Gastroesophageal sphincter (tissue), 4 donors: ENCODE results near the gene C1orf74. TPM values are rescaled to one million over a fixed set of nuclear protein-coding genes. Genes with fewer than 3 reads are reported as not detected.

Experiments used
- ATAC-seq: fragments of 150-250 bp; one replicate; pipeline ENCODE4 v1.9.1; 2016; ENCODE audit warnings: mild to moderate bottlenecking, moderate library complexity
- H3K27ac ChIP-seq, 4 donors: fragments of 200-600 bp; sonication (generic) in 3 of 4; 1 replicate in 3 of 4; 2 replicates in 1 of 4; pipeline ENCODE4 v1.5.1; 2016 to 2019
- H3K27me3 ChIP-seq: fragments of 200-600 bp; sonication (generic); one replicate; pipeline ENCODE4 v1.5.1; 2019
- H3K36me3 ChIP-seq, 2 donors: fragments of 200-600 bp; sonication (generic); one replicate each; pipeline ENCODE4 v1.5.1; 2019; ENCODE audit warnings: control low read depth in 1 of 2
- H3K4me1 ChIP-seq, 3 donors: fragments of 200-600 bp; sonication (generic); 1 replicate in 2 of 3; 2 replicates in 1 of 3; pipeline ENCODE4 v1.5.1; 2016 to 2019; ENCODE audit warnings: control low read depth in 2 of 3
- H3K4me3 ChIP-seq, 2 donors: fragments of 200-600 bp; sonication (generic); one replicate each; pipeline ENCODE4 v1.5.1; 2019; ENCODE audit warnings: mild to moderate bottlenecking in 1 of 2, moderate library complexity in 1 of 2
- H3K9me3 ChIP-seq, 3 donors: fragments of 200-600 bp; sonication (generic); one replicate each; pipeline ENCODE4 v1.5.1; 2017 to 2019; ENCODE audit warnings: control low read depth in 2 of 3
- CTCF ChIP-seq, 4 experiments: fragments of 200-600 bp in 2 of 4; fragments of 450-650 bp in 2 of 4; sonication (generic) in 1 of 4; IDR thresholded peaks; one replicate each; pipeline ENCODE4 v1.5.1; 2017 to 2019; ENCODE audit warnings: antibody characterized with exemption in 4 of 4, mild to moderate bottlenecking in 2 of 4, moderate library complexity in 2 of 4
- EP300 ChIP-seq: sonication (generic); formaldehyde crosslinking; IDR thresholded peaks from one replicate; pipeline ENCODE4 v1.6.1; 2017; ENCODE audit warnings: antibody characterized with exemption, mild to moderate bottlenecking
- POLR2A ChIP-seq, 2 donors: fragments of 450-650 bp; IDR thresholded peaks; one replicate each; pipeline ENCODE4 v1.6.1; 2017; ENCODE audit warnings: antibody characterized with exemption in 2 of 2, mild to moderate bottlenecking in 2 of 2, moderate library complexity in 1 of 2
- POLR2AphosphoS5 ChIP-seq: sonication (generic); formaldehyde crosslinking; IDR thresholded peaks from one replicate; pipeline ENCODE4 v1.6.1; 2017; ENCODE audit warnings: antibody characterized with exemption
- WGBS, 2 donors: methylation state at CpG; one replicate each; pipeline ENCODE4 v1.1.5; 2018; ENCODE audit warnings: low coverage in 1 of 2; 5-methylcytosine and 5-hydroxymethylcytosine counted together
- total RNA-seq, 4 donors: library from RNA; depleted of rRNA; stranded (reverse); fragments of >200 nt; gene quantifications; one replicate each; pipeline ENCODE4 v1.1.0, GENCODE V29; 2016

C1orf74 gene
- total RNA-seq, 4 donors from 2014 or later: 0.64 to 1.3 (median 0.87) TPM

DNA sequence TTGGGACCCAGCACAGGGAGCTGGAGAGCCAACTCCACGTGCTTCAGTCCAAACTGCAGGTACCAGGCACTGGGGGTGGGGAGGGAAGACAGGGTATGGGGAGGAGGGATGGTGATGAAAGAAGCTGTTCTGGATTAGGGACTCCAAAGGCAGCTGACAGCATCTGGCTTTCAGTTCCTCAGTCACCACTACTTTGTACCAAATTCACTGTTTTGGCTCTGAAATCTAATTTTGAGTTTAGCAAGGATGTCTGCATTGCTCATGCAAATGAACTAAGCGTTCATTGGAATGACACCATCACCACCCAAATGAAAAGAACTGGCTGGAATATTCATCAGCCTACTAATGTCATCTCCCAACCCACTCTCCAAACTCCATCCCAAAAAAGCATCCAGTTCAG, 8.7 kb downstream of the C1orf74 start:
- H3K27ac ChIP-seq: no peak overlapping the region
- no peaks in the 10 kb centered on the region for H3K27me3 ChIP-seq
- TF ChIP-seq EP300 (no peak), POLR2A (IDR thresholded peaks at IDR 0.05) (no peak), CTCF (IDR thresholded peaks at IDR 0.05) (no peak), POLR2AphosphoS5 (no peak)
- H3K4me1 ChIP-seq: peaks cover 0 to 20% (median 0%) of the 10 kb centered on the region in 3 donors
- WGBS, 2 donors: 80 to 88% methylated on average over 1 of the region's 2 CpGs
- ATAC-seq: no peak
- H3K9me3 ChIP-seq: no peaks in the 10 kb centered on the region
- H3K36me3 ChIP-seq: no peaks in the 10 kb centered on the region
- H3K4me3 ChIP-seq: no peak overlapping the region

- TF ChIP-seq EP300: no peak
- TF ChIP-seq CTCF (IDR thresholded peaks at IDR 0.05): no peak
- no peak for TF ChIP-seq POLR2A (IDR thresholded peaks at IDR 0.05)
- no peak for TF ChIP-seq POLR2AphosphoS5
- WGBS, 2 donors: 78 to 82% methylated on average over 1 of the region's 1 CpG
- no peak for ATAC-seq
- Histone ChIP-seq H3K9me3 (no peaks in the 10 kb centered on the region), H3K27ac (no peak overlapping the region), H3K27me3 (no peaks in the 10 kb centered on the region), H3K36me3 (no peaks in the 10 kb centered on the region), H3K4me3 (no peak overlapping the region), H3K4me1 (peaks cover 2 to 30% (median 3%) of the 10 kb centered on the region in 3 donors)
Observed at GRCh38 chr1:209774592-209774991, 9.8 kb downstream of the C1orf74 start.

- peaks cover 4 to 51% (median 16%) of the 10 kb centered on the region in 3 donors for H3K4me1 ChIP-seq
- no peaks in the 10 kb centered on the region for H3K27me3 ChIP-seq
- no peak for TF ChIP-seq CTCF (IDR thresholded peaks at IDR 0.05)
- no peak for TF ChIP-seq EP300
- no peak for TF ChIP-seq POLR2AphosphoS5
- 5 to 17% methylated on average over 5 of the region's 6 CpGs for WGBS, 2 donors
- no peaks in the 10 kb centered on the region for H3K9me3 ChIP-seq
- no peaks in the 10 kb centered on the region for H3K36me3 ChIP-seq
- no peak overlapping the region for H3K4me3 ChIP-seq
- no peak overlapping the region for H3K27ac ChIP-seq
- no peak for ATAC-seq
Observed at GRCh38 chr1:209772126-209772525, 12.2 kb downstream of the C1orf74 start.

DNA sequence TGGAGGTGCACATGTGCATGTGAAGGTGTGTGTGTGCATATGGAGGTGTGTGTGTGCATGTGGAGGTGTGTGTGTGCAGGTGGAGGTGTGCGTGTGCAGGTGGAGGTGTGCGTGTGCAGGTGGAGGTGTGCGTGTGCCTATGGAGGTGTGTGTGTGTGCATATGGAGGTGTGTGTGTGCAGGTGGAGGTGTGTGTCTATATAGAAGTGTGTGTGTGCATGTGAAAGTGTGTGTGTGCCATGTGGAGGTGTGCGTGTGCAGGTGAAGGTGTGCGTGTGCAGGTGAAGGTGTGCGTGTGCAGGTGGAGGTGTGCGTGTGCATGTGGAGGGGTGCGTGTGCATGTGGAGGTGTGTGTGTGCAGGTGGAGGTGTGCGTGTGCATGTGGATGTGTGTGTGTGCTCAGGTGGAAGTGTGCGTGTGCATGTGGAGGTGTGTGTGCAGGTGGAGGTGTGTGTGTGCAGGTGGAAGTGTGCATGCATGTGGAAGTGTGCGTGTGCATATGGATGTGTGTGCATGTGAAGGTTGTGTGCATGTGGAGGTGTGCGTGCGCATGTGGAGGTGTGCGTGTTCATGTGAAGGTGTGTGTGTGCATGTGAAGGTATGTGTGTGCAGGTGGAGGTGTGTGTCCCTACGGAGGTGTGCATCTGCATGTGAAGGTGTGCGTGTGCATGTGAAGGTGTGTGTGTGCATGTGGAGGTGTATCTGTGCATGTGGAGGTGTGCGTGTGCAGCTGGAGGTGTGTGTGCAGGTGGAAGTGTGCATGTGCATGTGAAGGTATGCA, 13.5 kb downstream of the C1orf74 start:
- Histone ChIP-seq H3K4me3 (no peak overlapping the region), H3K36me3 (no peaks in the 10 kb centered on the region), H3K4me1 (peaks cover 4 to 51% (median 16%) of the 10 kb centered on the region in 3 donors), H3K9me3 (no peaks in the 10 kb centered on the region), H3K27me3 (no peaks in the 10 kb centered on the region), H3K27ac (no peak overlapping the region)
- TF ChIP-seq POLR2A (IDR thresholded peaks at IDR 0.05) (no peak), POLR2AphosphoS5 (no peak), EP300 (no peak), CTCF (IDR thresholded peaks at IDR 0.05) (no peak)
- no peak for ATAC-seq
- WGBS, 2 donors: 85 to 94% methylated on average over 16 of the region's 17 CpGs

DNA sequence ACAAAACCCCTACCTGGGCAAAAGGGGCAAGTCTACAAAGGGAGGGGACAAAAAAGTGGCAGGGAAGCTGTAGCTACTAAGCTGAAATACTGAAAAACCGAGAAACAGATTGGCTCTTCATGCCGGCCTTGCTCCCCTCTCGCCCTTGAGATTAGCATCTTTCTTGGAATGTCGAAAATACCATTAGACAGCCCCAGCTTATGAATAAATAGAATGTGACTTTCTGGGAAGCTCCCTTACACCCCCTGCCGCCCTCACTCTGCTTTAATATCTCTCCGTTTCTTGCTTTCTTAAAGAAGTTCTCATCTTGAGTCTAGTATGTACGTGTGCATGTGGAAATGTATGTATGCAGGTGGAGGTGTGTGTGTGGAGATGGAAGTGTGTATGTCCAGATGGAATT, 14.4 kb downstream of the C1orf74 start:
- peak overlapping the region; percentile 65 to 80 (median 76) for H3K27ac ChIP-seq
- no peak for ATAC-seq

More for the DNA sequence above, 14.4 kb downstream of the C1orf74 start:
- Histone ChIP-seq H3K4me3 (peak overlapping the region; percentile 6 to 27), H3K4me1 (peaks cover 4 to 51% (median 16%) of the 10 kb centered on the region in 3 donors), H3K9me3 (no peaks in the 10 kb centered on the region), H3K27me3 (no peaks in the 10 kb centered on the region), H3K36me3 (no peaks in the 10 kb centered on the region)
- TF ChIP-seq POLR2AphosphoS5: no peak
- TF ChIP-seq POLR2A (IDR thresholded peaks at IDR 0.05): no peak
- no peak for TF ChIP-seq EP300
- no peak for TF ChIP-seq CTCF (IDR thresholded peaks at IDR 0.05)
- WGBS, 2 donors: 58 to 72% methylated on average over 6 to 7 of the region's 7 CpGs
